NCI-H1092 (cell line): ENCODE data around the gene AP1S1.
"Not testable (repeated sequence)": the region's sequence is repeated elsewhere in the genome, so short reads cannot be mapped to it uniquely, and the experiment has no call there.

Experiments
- DNase-seq: peaks from one replicate; lab custom pipeline; 2025; lab: John Stamatoyannopoulos, UW

AP1S1 gene

GRCh38 chr7:101125989-101126650 is 28.2 kb upstream of the AP1S1 start:
- DNase-seq = no peak

GRCh38 chr7:101126651-101127459 is 27.4 kb upstream of the AP1S1 start, which contains the start of gene SERPINE1:
TSS of gene SERPINE1 (plus strand) at chr7:101127104. CDS start at chr7:101128394, 1,290 bp downstream.
- DNase-seq = no peak

GRCh38 chr7:101127460-101128039 is 26.7 kb upstream of the AP1S1 start:
- DNase-seq = no peak

- DNase-seq = no peak
Observed at GRCh38 chr7:101128040-101128834, 26.0 kb upstream of the AP1S1 start.

GRCh38 chr7:101129603-101130117 is 24.6 kb upstream of the AP1S1 start:
- DNase-seq = no peak

- not testable (repeated sequence) for DNase-seq
Observed at GRCh38 chr7:101132626-101133600, 21.4 kb upstream of the AP1S1 start.

- no peak for DNase-seq
Observed at GRCh38 chr7:101133621-101134398, 20.5 kb upstream of the AP1S1 start.

GRCh38 chr7:101134399-101134980 is 19.8 kb upstream of the AP1S1 start:
- DNase-seq = no peak

GRCh38 chr7:101137651-101138212 is 16.5 kb upstream of the AP1S1 start:
- DNase-seq = no peak

GRCh38 chr7:101138213-101138870 is 15.9 kb upstream of the AP1S1 start:
- no peak for DNase-seq

GRCh38 chr7:101140339-101140699 is 14.0 kb upstream of the AP1S1 start:
- no peak for DNase-seq

- no peak for DNase-seq
Observed at GRCh38 chr7:101140746-101141382, 13.4 kb upstream of the AP1S1 start.

GRCh38 chr7:101151908-101152651 is 2.2 kb upstream of the AP1S1 start:
- DNase-seq = no peak

GRCh38 chr7:101154693-101155102 is 422 bp downstream of the AP1S1 start:
- no peak for DNase-seq

- DNase-seq = no peak
Observed at GRCh38 chr7:101155303-101155702, 1.0 kb downstream of the AP1S1 start.

- DNase-seq = no peak
Observed at GRCh38 chr7:101156277-101156676, 2.0 kb downstream of the AP1S1 start.

- DNase-seq = no peak
Observed at GRCh38 chr7:101156866-101157589, 2.8 kb downstream of the AP1S1 start.
